Astrocyte (in vitro differentiated cells and primary cell): ENCODE measurements around the gene SERPINE1.

Experiments used
- CTCF ChIP-seq: IDR thresholded peaks from 2 replicates; pipeline ENCODE4 v1.5.1; 2011; ENCODE audit warnings: low read depth, mild to moderate bottlenecking, inconsistent platforms, low read length, moderate library complexity; ENCODE audit not compliant: insufficient read depth
- EZH2 ChIP-seq: IDR thresholded peaks from 2 replicates; pipeline ENCODE4 v1.6.1; 2012; ENCODE audit warnings: mild to moderate bottlenecking, low read length, inconsistent platforms; ENCODE audit not compliant: insufficient read depth

- TF ChIP-seq CTCF (no peak), EZH2 (no peak)
Measured at GRCh38 chr7:101119876-101120275, 7.0 kb upstream of the SERPINE1 start.
